PFSK-1 (cell line): Measurements from ENCODE around the gene SCTR.

ENCODE experiments used
- FOXP2 ChIP-seq: optimal IDR thresholded peaks from 2 replicates; pipeline ENCODE3; 2011; ENCODE audit warnings: borderline replicate concordance, control low read depth, inconsistent platforms; ENCODE audit not compliant: insufficient read depth; ENCODE audit errors: extremely low read length, extremely low read depth
- POLR2AphosphoS5 ChIP-seq: IDR thresholded peaks from 2 replicates; pipeline ENCODE4 v1.6.1; 2012; ENCODE audit warnings: low read depth, mild to moderate bottlenecking, control low read depth, low read length, moderate library complexity
- REST ChIP-seq, 2 experiments: IDR thresholded peaks; 2 replicates each; pipeline versions ENCODE4 v1.6.1 to v1.8.0; 2011 to 2012; ENCODE audit warnings: low read depth in 2 of 2, low read length in 2 of 2, control low read depth in 1 of 2, inconsistent platforms in 1 of 2, mild to moderate bottlenecking in 1 of 2, moderate library complexity in 1 of 2; ENCODE audit not compliant: insufficient read depth in 1 of 2
- SIN3A ChIP-seq: IDR thresholded peaks from 2 replicates; pipeline ENCODE4 v1.6.1; 2012; ENCODE audit warnings: mild to moderate bottlenecking, low read length, moderate library complexity, borderline replicate concordance; ENCODE audit not compliant: insufficient read depth
- TAF1 ChIP-seq: IDR thresholded peaks from 2 replicates; pipeline ENCODE4 v1.6.1; 2012; ENCODE audit warnings: low read length, control low read depth, borderline replicate concordance; ENCODE audit not compliant: insufficient read depth

Gene SCTR

GRCh38 chr2:119449521-119449920, 74.8 kb downstream of the SCTR start:
- TF ChIP-seq SIN3A: no peak
- TF ChIP-seq FOXP2: no peak
- TF ChIP-seq REST (IDR thresholded peaks at IDR 0.05; ENCODE audit: insufficient read depth in 1 of 2, low read depth in 2 of 2, low read length in 2 of 2): no peak
- no peak for TF ChIP-seq POLR2AphosphoS5
- TF ChIP-seq TAF1: no peak

- TF ChIP-seq POLR2AphosphoS5 (no peak), FOXP2 (no peak), SIN3A (no peak), TAF1 (no peak), REST (IDR thresholded peaks at IDR 0.05; ENCODE audit: insufficient read depth in 1 of 2, low read depth in 2 of 2, low read length in 2 of 2) (no peak)
Measured at GRCh38 chr2:119448427-119449141, 75.7 kb downstream of the SCTR start.

- TF ChIP-seq POLR2AphosphoS5 (no peak), FOXP2 (no peak), REST (IDR thresholded peaks at IDR 0.05; ENCODE audit: insufficient read depth in 1 of 2, low read depth in 2 of 2, low read length in 2 of 2) (no peak), TAF1 (no peak), SIN3A (no peak)
Measured at GRCh38 chr2:119446037-119446436, 78.2 kb downstream of the SCTR start.

GRCh38 chr2:119442850-119443249, 81.4 kb downstream of the SCTR start:
- TF ChIP-seq TAF1 (no peak), SIN3A (no peak), REST (IDR thresholded peaks at IDR 0.05; ENCODE audit: insufficient read depth in 1 of 2, low read depth in 2 of 2, low read length in 2 of 2) (no peak), FOXP2 (no peak), POLR2AphosphoS5 (no peak)

- TF ChIP-seq POLR2AphosphoS5: no peak
- no peak for TF ChIP-seq REST (IDR thresholded peaks at IDR 0.05; ENCODE audit: insufficient read depth in 1 of 2, low read depth in 2 of 2, low read length in 2 of 2)
- TF ChIP-seq TAF1: no peak
Measured at GRCh38 chr2:119442226-119442619, 82.1 kb downstream of the SCTR start.
